Measurements from ENCODE around the gene PLCB4. TPM values are rescaled to one million over a fixed set of nuclear protein-coding genes. Genes with fewer than 3 reads are reported as not detected.
A peak's percentile ranks its signal among the peaks of the same experiment; 100 is the strongest.

PLCB4 gene
- total RNA-seq, 2 donors from 2014 or later, result 15.3 to 24.1 TPM

- no peak for ATAC-seq (ENCODE audit: insufficient number of reproducible peaks, low FRiP score, low read depth)
- Histone ChIP-seq H3K4me1 (ENCODE audit: control insufficient read depth in 1 of 2, low read depth in 2 of 2) (peaks cover 13 to 37% of the 10 kb centered on the region in 2 donors), H3K9me3 (no peaks in the 10 kb centered on the region)
Observed at GRCh38 chr20:9388160-9388812, 319.4 kb downstream of the PLCB4 start.

GRCh38 chr20:9388813-9389161, 319.9 kb downstream of the PLCB4 start:
- H3K27me3 ChIP-seq (replicated peaks; ENCODE audit: insufficient read depth), result no peaks in the 10 kb centered on the region
- ATAC-seq (ENCODE audit: insufficient number of reproducible peaks, low FRiP score, low read depth) (no peak), DNase-seq (ENCODE audit: low spot score) (no peak)
- H3K27ac ChIP-seq, result no peak overlapping the region
- peaks cover 13 to 37% of the 10 kb centered on the region in 2 donors for H3K4me1 ChIP-seq (ENCODE audit: control insufficient read depth in 1 of 2, low read depth in 2 of 2)
- H3K9me3 ChIP-seq, result no peaks in the 10 kb centered on the region
- no peak overlapping the region for H3K4me3 ChIP-seq
- no peaks in the 10 kb centered on the region for H3K36me3 ChIP-seq
- no peak for TF ChIP-seq CTCF (IDR thresholded peaks at IDR 0.05)

More at GRCh38 chr20:9388160-9388812, 319.4 kb downstream of the PLCB4 start:
- Histone ChIP-seq H3K4me3 (no peak overlapping the region), H3K27ac (no peak overlapping the region), H3K27me3 (replicated peaks; ENCODE audit: insufficient read depth) (no peaks in the 10 kb centered on the region), H3K36me3 (no peaks in the 10 kb centered on the region)
- no peak for TF ChIP-seq CTCF (IDR thresholded peaks at IDR 0.05)
- no peak for DNase-seq (ENCODE audit: low spot score)

GRCh38 chr20:9389346-9389745, 320.5 kb downstream of the PLCB4 start:
- Histone ChIP-seq H3K36me3 (no peaks in the 10 kb centered on the region), H3K27me3 (replicated peaks; ENCODE audit: insufficient read depth) (no peaks in the 10 kb centered on the region), H3K4me3 (no peak overlapping the region), H3K4me1 (ENCODE audit: control insufficient read depth in 1 of 2, low read depth in 2 of 2) (peaks cover 13 to 37% of the 10 kb centered on the region in 2 donors), H3K9me3 (no peaks in the 10 kb centered on the region), H3K27ac (peak overlapping the region in 1 of 2 donors; percentile 49)
- ATAC-seq (ENCODE audit: insufficient number of reproducible peaks, low FRiP score, low read depth) (no peak), DNase-seq (ENCODE audit: low spot score) (no peak)
- no peak for TF ChIP-seq CTCF (IDR thresholded peaks at IDR 0.05)

GRCh38 chr20:9390441-9390840, 321.6 kb downstream of the PLCB4 start:
- no peak for TF ChIP-seq CTCF (IDR thresholded peaks at IDR 0.05)
- Histone ChIP-seq H3K9me3 (no peaks in the 10 kb centered on the region), H3K36me3 (no peaks in the 10 kb centered on the region), H3K27me3 (replicated peaks; ENCODE audit: insufficient read depth) (no peaks in the 10 kb centered on the region), H3K27ac (peak overlapping the region in 1 of 2 donors; percentile 49), H3K4me1 (ENCODE audit: control insufficient read depth in 1 of 2, low read depth in 2 of 2) (peaks cover 13 to 37% of the 10 kb centered on the region in 2 donors), H3K4me3 (no peak overlapping the region)
- no peak for DNase-seq (ENCODE audit: low spot score)
- no peak for ATAC-seq (ENCODE audit: insufficient number of reproducible peaks, low FRiP score, low read depth)

- Histone ChIP-seq H3K27me3 (replicated peaks; ENCODE audit: insufficient read depth) (no peaks in the 10 kb centered on the region), H3K4me3 (no peak overlapping the region), H3K9me3 (no peaks in the 10 kb centered on the region), H3K4me1 (ENCODE audit: control insufficient read depth in 1 of 2, low read depth in 2 of 2) (peaks cover 13 to 37% of the 10 kb centered on the region in 2 donors), H3K36me3 (no peaks in the 10 kb centered on the region), H3K27ac (no peak overlapping the region)
- peak; percentile 62 for ATAC-seq (ENCODE audit: insufficient number of reproducible peaks, low FRiP score, low read depth)
- no peak for DNase-seq (ENCODE audit: low spot score)
- TF ChIP-seq CTCF (IDR thresholded peaks at IDR 0.05), result peak; percentile 63
Observed at GRCh38 chr20:9392892-9393857, 324.3 kb downstream of the PLCB4 start.

Data from thoracic aorta (tissue), 2 donors.